Calu3 (cell line): ENCODE results near the gene GGCT. TPM values are rescaled to one million over a fixed set of nuclear protein-coding genes. Genes with fewer than 3 reads are reported as not detected.

ENCODE experiments used
- BruUV-seq: library from RNA; stranded (reverse); fragments of 400-500 nt; replicated peaks from 2 replicates; lab custom pipeline; 2021; lab: Mats Ljungman, UMichigan
- CTCF ChIA-PET: fragments of 300-600 bp; sonication (Branson Sonifier 250); formaldehyde crosslinking; loops from one replicate; lab custom pipeline; 2022; ENCODE audit warnings: antibody characterized with exemption; lab: Charles Lee
- DNase-seq: peaks from one replicate; pipeline ENCODE4 v3.0.0; 2022
- H3K27ac Mint-ChIP-seq: one replicate; pipeline ENCODE4 v1.8.0; 2022; ENCODE audit warnings: mixed read lengths; ENCODE audit not compliant: unreplicated experiment
- H3K27me3 Mint-ChIP-seq: one replicate; pipeline ENCODE4 v1.8.0; 2022; ENCODE audit warnings: mixed read lengths; ENCODE audit not compliant: unreplicated experiment
- H3K36me3 Mint-ChIP-seq: one replicate; pipeline ENCODE4 v1.8.0; 2022; ENCODE audit warnings: mild to moderate bottlenecking, moderate library complexity, mixed read lengths; ENCODE audit not compliant: insufficient read depth, unreplicated experiment
- H3K4me1 Mint-ChIP-seq: one replicate; pipeline ENCODE4 v1.8.0; 2022; ENCODE audit warnings: mild to moderate bottlenecking, low read depth, mixed read lengths; ENCODE audit not compliant: unreplicated experiment
- H3K4me3 Mint-ChIP-seq: one replicate; pipeline ENCODE4 v1.8.0; 2022; ENCODE audit warnings: mild to moderate bottlenecking, low read depth, moderate library complexity, mixed read lengths; ENCODE audit not compliant: unreplicated experiment
- H3K9me3 Mint-ChIP-seq: one replicate; pipeline ENCODE4 v1.8.0; 2022; ENCODE audit warnings: low read depth, mixed read lengths; ENCODE audit not compliant: unreplicated experiment
- intact Hi-C: fragments of 100-400 bp; cut with micrococcal nuclease; formaldehyde crosslinking; loops from one replicate; pipeline ENCODE4 v1.10.0; 2022; ENCODE audit not compliant: unreplicated experiment
- total RNA-seq: library from RNA; stranded (reverse); gene quantifications from 2 replicates; pipeline ENCODE4 v1.2.3, GENCODE V29; 2022
- TF ChIP-seq, protein P1 (sequence below): fragments of 200-600 bp; IDR thresholded peaks from one replicate; pipeline ENCODE4 v1.8.0; 2022; ENCODE audit warnings: antibody characterized with exemption; ENCODE audit not compliant: unreplicated experiment

The GGCT gene
- total RNA-seq, 1 experiment from 2014 or later, result 90.6 TPM

GRCh38 chr7:30519122-30519521 lies 14.5 kb upstream of the GGCT start:
- Mint-ChIP-seq H3K9me3 (no peaks in the 10 kb centered on the region), H3K4me3 (no peak overlapping the region), H3K27me3 (no peaks in the 10 kb centered on the region), H3K27ac (no peak overlapping the region), H3K36me3 (peaks cover 6% of the 10 kb centered on the region), H3K4me1 (peaks cover 25% of the 10 kb centered on the region)
- CTCF ChIA-PET, result no interaction called here
- no TSS peak for BruUV-seq
- TF ChIP-seq, protein P1, sequence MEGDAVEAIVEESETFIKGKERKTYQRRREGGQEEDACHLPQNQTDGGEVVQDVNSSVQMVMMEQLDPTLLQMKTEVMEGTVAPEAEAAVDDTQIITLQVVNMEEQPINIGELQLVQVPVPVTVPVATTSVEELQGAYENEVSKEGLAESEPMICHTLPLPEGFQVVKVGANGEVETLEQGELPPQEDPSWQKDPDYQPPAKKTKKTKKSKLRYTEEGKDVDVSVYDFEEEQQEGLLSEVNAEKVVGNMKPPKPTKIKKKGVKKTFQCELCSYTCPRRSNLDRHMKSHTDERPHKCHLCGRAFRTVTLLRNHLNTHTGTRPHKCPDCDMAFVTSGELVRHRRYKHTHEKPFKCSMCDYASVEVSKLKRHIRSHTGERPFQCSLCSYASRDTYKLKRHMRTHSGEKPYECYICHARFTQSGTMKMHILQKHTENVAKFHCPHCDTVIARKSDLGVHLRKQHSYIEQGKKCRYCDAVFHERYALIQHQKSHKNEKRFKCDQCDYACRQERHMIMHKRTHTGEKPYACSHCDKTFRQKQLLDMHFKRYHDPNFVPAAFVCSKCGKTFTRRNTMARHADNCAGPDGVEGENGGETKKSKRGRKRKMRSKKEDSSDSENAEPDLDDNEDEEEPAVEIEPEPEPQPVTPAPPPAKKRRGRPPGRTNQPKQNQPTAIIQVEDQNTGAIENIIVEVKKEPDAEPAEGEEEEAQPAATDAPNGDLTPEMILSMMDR, result no peak
- intact Hi-C loops, result loop anchor here (10.0 kb wide), 1 partner anchor 226 kb away; no protein-coding TSS in a partner anchor
- DNase-seq, result no peak

DNA sequence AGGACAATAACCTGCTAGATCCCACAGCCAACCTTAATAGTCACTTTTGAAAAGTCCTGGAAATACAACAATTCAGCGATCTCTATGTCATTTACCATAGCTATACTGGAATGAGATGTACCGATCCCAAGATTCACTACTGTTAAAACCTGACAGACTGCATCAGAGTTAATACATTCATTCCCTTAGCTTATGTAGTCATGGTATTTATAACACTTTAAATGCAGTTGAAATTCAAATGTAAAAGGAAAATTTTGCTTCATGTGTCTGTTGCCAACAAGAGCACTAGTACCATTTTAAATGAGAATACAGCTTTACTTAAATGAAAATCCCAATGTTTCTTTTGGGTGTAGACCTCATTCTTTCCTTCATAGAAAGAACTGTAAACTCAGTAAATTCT lies 11.1 kb upstream of the GGCT start:
- no TSS peak for BruUV-seq
- TF ChIP-seq, protein P1, result no peak
- CTCF ChIA-PET, result no interaction called here
- Mint-ChIP-seq H3K27ac (no peak overlapping the region), H3K4me3 (no peak overlapping the region), H3K36me3 (peaks cover 4% of the 10 kb centered on the region), H3K27me3 (no peaks in the 10 kb centered on the region), H3K9me3 (no peaks in the 10 kb centered on the region), H3K4me1 (peaks cover 6% of the 10 kb centered on the region)
- DNase-seq, result no peak
- intact Hi-C loops, result loop anchor here (10.0 kb wide), 1 partner anchor 229 kb away; no protein-coding TSS in a partner anchor

DNA sequence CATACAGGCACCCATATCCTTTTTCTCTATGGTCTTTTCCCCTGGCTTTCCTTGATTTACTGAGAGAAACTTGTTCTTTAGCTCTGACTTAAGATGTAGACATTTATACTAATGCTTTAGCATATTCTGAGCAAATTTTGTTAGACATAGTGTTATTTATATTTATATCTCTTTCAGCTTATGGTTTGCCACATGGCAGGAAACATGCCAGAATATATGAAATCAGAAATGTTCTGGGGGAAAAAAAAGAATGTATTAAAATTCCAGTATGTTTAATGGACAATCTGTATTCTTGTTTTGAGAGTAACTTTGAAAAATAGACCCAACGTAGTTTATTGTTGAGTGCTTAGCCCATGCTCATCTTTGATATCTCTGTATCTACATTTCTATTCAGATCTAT lies 10.1 kb upstream of the GGCT start:
- Mint-ChIP-seq H3K4me1 (peaks cover 6% of the 10 kb centered on the region), H3K36me3 (no peaks in the 10 kb centered on the region), H3K27ac (no peak overlapping the region), H3K9me3 (no peaks in the 10 kb centered on the region), H3K4me3 (no peak overlapping the region), H3K27me3 (no peaks in the 10 kb centered on the region)
- DNase-seq, result no peak
- CTCF ChIA-PET, result interaction anchor here (0.7 kb wide), 1 partner anchor 49 kb away, joined by 3 read pairs; no protein-coding TSS in a partner anchor
- intact Hi-C loops, result loop anchor here (10.0 kb wide), 1 partner anchor 230 kb away; no protein-coding TSS in a partner anchor
- TF ChIP-seq, protein P1, result no peak
- BruUV-seq, result no TSS peak

DNA sequence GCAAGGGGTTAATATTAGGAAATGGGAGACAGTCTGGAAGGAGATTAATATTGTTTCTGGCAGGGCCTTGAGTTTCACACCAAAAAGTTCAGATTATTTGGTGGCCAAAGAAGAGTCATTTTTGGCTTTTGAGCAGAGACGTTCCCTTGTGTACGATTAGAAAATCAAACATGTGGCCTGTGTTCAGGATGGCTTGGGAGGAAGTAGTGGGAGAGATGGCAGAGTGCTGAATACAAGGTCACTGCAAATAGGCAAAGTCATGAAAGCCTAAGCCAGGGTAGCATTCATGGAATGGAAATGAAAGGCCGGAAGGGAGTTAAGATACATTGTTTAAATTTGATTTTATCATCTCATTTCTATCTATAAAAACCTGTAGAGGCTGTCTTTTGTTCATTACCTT lies 9.5 kb upstream of the GGCT start:
- no peaks in the 10 kb centered on the region for H3K9me3 Mint-ChIP-seq
- BruUV-seq, result no TSS peak
- CTCF ChIA-PET, result no interaction called here
- TF ChIP-seq, protein P1, result no peak
- no peak for DNase-seq
- no peak overlapping the region for H3K4me3 Mint-ChIP-seq
- peaks cover 12% of the 10 kb centered on the region for H3K4me1 Mint-ChIP-seq
- H3K36me3 Mint-ChIP-seq, result peaks cover 6% of the 10 kb centered on the region
- H3K27me3 Mint-ChIP-seq, result no peaks in the 10 kb centered on the region
- intact Hi-C loops, result loop anchor here (10.0 kb wide), 1 partner anchor 231 kb away; no protein-coding TSS in a partner anchor
- no peak overlapping the region for H3K27ac Mint-ChIP-seq
